Liver (tissue), 9 donors: ENCODE data around the gene FAP. TPM values are rescaled to one million over a fixed set of nuclear protein-coding genes. Genes with fewer than 3 reads are reported as not detected.

Source experiments
- DNase-seq: peaks from one replicate; pipeline ENCODE4 v3.0.0-alpha.2; 2017; ENCODE audit warnings: low spot score
- H3K27ac ChIP-seq, 2 donors: one replicate each; pipeline ENCODE4 v1.7.0; 2013; ENCODE audit warnings: inconsistent platforms in 2 of 2, low read length in 2 of 2, control low read depth in 1 of 2, low read depth in 1 of 2, mild to moderate bottlenecking in 1 of 2
- H3K27me3 ChIP-seq, 4 donors: one replicate each; pipeline versions ENCODE4 v1.6.1 to v1.7.0; 2013; ENCODE audit warnings: low read length in 3 of 4, inconsistent platforms in 1 of 4, mild to moderate bottlenecking in 1 of 4, moderate library complexity in 1 of 4; ENCODE audit not compliant: control insufficient read depth in 4 of 4, insufficient read depth in 4 of 4
- H3K36me3 ChIP-seq, 4 donors: one replicate each; pipeline versions ENCODE4 v1.6.1 to v1.7.0; 2013; ENCODE audit warnings: low read length in 3 of 4, mild to moderate bottlenecking in 3 of 4, low read depth in 1 of 4, moderate library complexity in 1 of 4; ENCODE audit not compliant: control insufficient read depth in 4 of 4, insufficient read depth in 3 of 4
- H3K4me1 ChIP-seq, 4 donors: one replicate each; pipeline versions ENCODE4 v1.6.1 to v1.7.0; 2013; ENCODE audit warnings: low read length in 3 of 4, mild to moderate bottlenecking in 3 of 4, moderate library complexity in 1 of 4; ENCODE audit not compliant: control insufficient read depth in 4 of 4, insufficient read depth in 4 of 4
- H3K4me3 ChIP-seq, 3 donors: one replicate each; pipeline versions ENCODE4 v1.6.1 to v1.7.0; 2013; ENCODE audit warnings: low read length in 3 of 3, control low read depth in 1 of 3, low read depth in 1 of 3, mild to moderate bottlenecking in 1 of 3
- H3K9ac ChIP-seq, 2 donors: one replicate each; pipeline ENCODE4 v1.7.0; 2013; ENCODE audit warnings: low read length in 2 of 2, mild to moderate bottlenecking in 2 of 2, moderate library complexity in 2 of 2, control low read depth in 1 of 2, low read depth in 1 of 2
- H3K9me3 ChIP-seq, 4 donors: one replicate each; pipeline versions ENCODE4 v1.6.1 to v1.7.0; 2013; ENCODE audit warnings: low read length in 3 of 4; ENCODE audit not compliant: control insufficient read depth in 4 of 4
- FOXA2 ChIP-seq: IDR thresholded peaks from 2 replicates; pipeline ENCODE4 v1.6.1; 2016; ENCODE audit warnings: antibody characterized with exemption
- GABPA ChIP-seq, 2 donors: IDR thresholded peaks in 1 of 2; conservative IDR thresholded peaks in 1 of 2; 2 replicates each; pipeline ENCODE4 v1.6.1; 2016; ENCODE audit warnings: antibody characterized with exemption in 2 of 2, mild to moderate bottlenecking in 1 of 2, moderate library complexity in 1 of 2
- HNF4A ChIP-seq, 2 donors: conservative IDR thresholded peaks; 2 replicates each; pipeline ENCODE4 v1.6.1; 2016; ENCODE audit warnings: antibody characterized with exemption in 2 of 2, mild to moderate bottlenecking in 2 of 2
- MAX ChIP-seq: IDR thresholded peaks from 2 replicates; pipeline ENCODE4 v1.6.1; 2016; ENCODE audit warnings: antibody characterized with exemption
- REST ChIP-seq: IDR thresholded peaks from 2 replicates; pipeline ENCODE4 v1.6.1; 2016; ENCODE audit warnings: antibody characterized with exemption, mild to moderate bottlenecking
- RXRA ChIP-seq, 2 donors: IDR thresholded peaks; 2 replicates each; pipeline ENCODE4 v1.6.1; 2017 to 2018; ENCODE audit warnings: antibody characterized with exemption in 2 of 2, mild to moderate bottlenecking in 1 of 2
- YY1 ChIP-seq: IDR thresholded peaks from 2 replicates; pipeline ENCODE4 v1.6.1; 2016; ENCODE audit warnings: antibody characterized with exemption, mild to moderate bottlenecking
- WGBS: extraction: QIAGEN DNeasy Blood & Tissue Kit; methylation state at CpG from one replicate; pipeline ENCODE4 v1.1.7; 2013; 5-methylcytosine and 5-hydroxymethylcytosine counted together
- polyA plus RNA-seq, 2 donors: library from polyadenylated mRNA; stranded (reverse) in 1 of 2; unstranded in 1 of 2; fragments of 200-250 nt in 1 of 2; fragments of >200 nt in 1 of 2; fragmentation: Nextera tagmentation in 1 of 2; extraction: Ambion mirVana in 1 of 2; gene quantifications; one replicate each; pipeline versions ENCODE4 v1.2.1 to v1.2.3, GENCODE V29; 2013 to 2015
- total RNA-seq, 2 donors: library from RNA; depleted of rRNA; stranded (reverse); fragments of >200 nt; gene quantifications; one replicate each; pipeline ENCODE4 v1.2.3, GENCODE V29; 2014
- donor health status: healthy.
- donor health status: healthy.
- donor health status: healthy.
- donor health status: healthy.
- donor health status: healthy.

FAP gene
- total and polyA plus RNA-seq, 4 donors: 0.10 to 0.42 (median 0.23) TPM

GRCh38 chr2:162267496-162267895 lies 24.3 kb upstream of the FAP start (continued):
- TF ChIP-seq REST (no peak), YY1 (no peak), HNF4A (conservative IDR thresholded peaks at IDR 0.05) (no peak), RXRA (IDR thresholded peaks at IDR 0.05) (no peak)

- WGBS: 98% methylated on average over 1 of the region's 1 CpG
- Histone ChIP-seq H3K27me3 (no peaks in the 10 kb centered on the region), H3K9me3 (no peaks in the 10 kb centered on the region), H3K27ac (no peak overlapping the region), H3K9ac (no peak overlapping the region), H3K4me1 (peaks cover 0 to 3% (median 0%) of the 10 kb centered on the region in 4 donors), H3K36me3 (peaks cover 0 to 40% (median 26%) of the 10 kb centered on the region in 4 donors), H3K4me3 (no peak overlapping the region)
- TF ChIP-seq GABPA (IDR thresholded peaks at IDR 0.05 in 1 of 2, conservative IDR thresholded peaks at IDR 0.05 in 1 of 2) (no peak), FOXA2 (no peak), YY1 (no peak), REST (no peak), MAX (no peak), HNF4A (conservative IDR thresholded peaks at IDR 0.05) (no peak)
- no peak for DNase-seq
Observed at GRCh38 chr2:162266460-162266760, 23.2 kb upstream of the FAP start.

- H3K36me3 ChIP-seq: peaks cover 0 to 38% (median 26%) of the 10 kb centered on the region in 4 donors
- H3K9ac ChIP-seq: no peak overlapping the region
- H3K9me3 ChIP-seq: no peaks in the 10 kb centered on the region
- WGBS: 95% methylated on average over 7 of the region's 7 CpGs
- H3K27ac ChIP-seq: no peak overlapping the region
- peaks cover 0 to 3% (median 0%) of the 10 kb centered on the region in 4 donors for H3K4me1 ChIP-seq
- H3K27me3 ChIP-seq: no peaks in the 10 kb centered on the region
- no peak for DNase-seq
- no peak for TF ChIP-seq MAX
- no peak overlapping the region for H3K4me3 ChIP-seq
Observed at GRCh38 chr2:162265666-162266459, 22.6 kb upstream of the FAP start.
